Bronchial epithelial cell (primary cell): ENCODE measurements around the gene FAIM2. TPM values are rescaled to one million over a fixed set of nuclear protein-coding genes. Genes with fewer than 3 reads are reported as not detected.

Experiments
- DNase-seq: peaks from one replicate; pipeline ENCODE4 v3.0.0-alpha.2; 2010; ENCODE audit warnings: low read depth
- FAIRE-seq: peaks from 2 replicates; lab custom pipeline; 2011; peaks lifted over from hg19 to GRCh38; lab: Jason Lieb, UNC
- H3K27me3 ChIP-seq: 2 replicates; pipeline ENCODE4 v1.5.1; 2011; ENCODE audit warnings: low read length; ENCODE audit not compliant: control insufficient read depth, insufficient read depth
- H3K36me3 ChIP-seq: 2 replicates; pipeline ENCODE4 v1.5.1; 2011; ENCODE audit warnings: low read length; ENCODE audit not compliant: control insufficient read depth, insufficient read depth
- H3K4me3 ChIP-seq: 2 replicates; pipeline ENCODE4 v1.5.1; 2011; ENCODE audit warnings: mild to moderate bottlenecking, low read depth, low read length, control low read depth
- CTCF ChIP-seq: IDR thresholded peaks from 2 replicates; pipeline ENCODE4 v1.5.1; 2011; ENCODE audit warnings: mild to moderate bottlenecking, moderate library complexity, low read length, control low read depth, inconsistent platforms; ENCODE audit not compliant: insufficient read depth, severe bottlenecking
- total RNA-seq: library from RNA; depleted of rRNA; stranded (reverse); fragments of >200 nt; gene quantifications from 2 replicates; pipeline ENCODE4 v1.2.1, GENCODE V29; 2014

The FAIM2 gene
- total RNA-seq, 1 donor from 2014 or later = 0.53 TPM

GRCh38 chr12:49843876-49844437 is 59.7 kb downstream of the FAIM2 start:
- FAIRE-seq (no peak), DNase-seq (peak; percentile 66)

GRCh38 chr12:49843411-49843810 is 60.3 kb downstream of the FAIM2 start:
- DNase-seq (no peak), FAIRE-seq (no peak)
- Histone ChIP-seq H3K36me3 (no peaks in the 10 kb centered on the region), H3K4me3 (peak overlapping the region; percentile 75), H3K27me3 (peaks cover 2% of the 10 kb centered on the region)
- TF ChIP-seq CTCF = no peak

More at GRCh38 chr12:49843876-49844437, 59.7 kb downstream of the FAIM2 start:
- H3K36me3 ChIP-seq = no peaks in the 10 kb centered on the region
- no peak overlapping the region for H3K4me3 ChIP-seq
- no peak for TF ChIP-seq CTCF
- peaks cover 3% of the 10 kb centered on the region for H3K27me3 ChIP-seq

- DNase-seq = peak; percentile 90
- FAIRE-seq = no peak
- no peaks in the 10 kb centered on the region for H3K27me3 ChIP-seq
- no peaks in the 10 kb centered on the region for H3K36me3 ChIP-seq
- TF ChIP-seq CTCF = no peak
- H3K4me3 ChIP-seq = peak within 1 kb of the TSS; percentile 75
Observed at GRCh38 chr12:49842519-49843352, 61.0 kb downstream of the FAIM2 start, which contains the start of gene BCDIN3D. Gene BCDIN3D, minus strand, starts transcription at chr12:49843106. Its CDS starts 19 bp downstream, at chr12:49843087.

- no peak for FAIRE-seq
- peak; percentile 62 for TF ChIP-seq CTCF
Observed at GRCh38 chr12:49838973-49839633, 64.6 kb downstream of the FAIM2 start.

GRCh38 chr12:49832836-49833421 is 70.8 kb downstream of the FAIM2 start:
- no peak for TF ChIP-seq CTCF
- peak; percentile 59 for DNase-seq

More at GRCh38 chr12:49838973-49839633, 64.6 kb downstream of the FAIM2 start:
- Histone ChIP-seq H3K27me3 (no peaks in the 10 kb centered on the region), H3K4me3 (no peak overlapping the region), H3K36me3 (no peaks in the 10 kb centered on the region)
- DNase-seq = peak; percentile 50

More at GRCh38 chr12:49832836-49833421, 70.8 kb downstream of the FAIM2 start:
- Histone ChIP-seq H3K4me3 (no peak overlapping the region), H3K27me3 (no peaks in the 10 kb centered on the region), H3K36me3 (no peaks in the 10 kb centered on the region)
- no peak for FAIRE-seq
